HFFc6 (cell line): ENCODE measurements around the gene LDLRAD3. TPM values are rescaled to one million over a fixed set of nuclear protein-coding genes. Genes with fewer than 3 reads are reported as not detected.
A peak's percentile ranks its signal among the peaks of the same experiment; 100 is the strongest.

Experiments used
- DNase-seq: peaks from one replicate; pipeline ENCODE4 v3.0.0-alpha.2; 2018
- H3K27ac Mint-ChIP-seq: 2 replicates; pipeline ENCODE4 v1.8.0; 2020; ENCODE audit warnings: mild to moderate bottlenecking, mixed read lengths
- H3K27me3 Mint-ChIP-seq: 2 replicates; pipeline ENCODE4 v1.8.0; 2021; ENCODE audit warnings: mild to moderate bottlenecking, moderate library complexity, mixed read lengths; ENCODE audit not compliant: insufficient read depth
- H3K36me3 Mint-ChIP-seq: 2 replicates; pipeline ENCODE4 v1.8.0; 2021; ENCODE audit warnings: low read depth, mixed read lengths
- H3K4me1 Mint-ChIP-seq: 2 replicates; pipeline ENCODE4 v1.8.0; 2020; ENCODE audit warnings: low read depth, mixed read lengths
- H3K4me3 Mint-ChIP-seq: 2 replicates; pipeline ENCODE4 v1.8.0; 2020; ENCODE audit warnings: mild to moderate bottlenecking, moderate library complexity, mixed read lengths
- H3K9me3 Mint-ChIP-seq: 2 replicates; pipeline ENCODE4 v1.8.0; 2020; ENCODE audit warnings: mild to moderate bottlenecking, mixed read lengths
- total RNA-seq, 6 experiments: library from RNA; stranded (reverse); fragmentation: NEBNext Ultra II Directional; extraction: Animal tissue kit (Norgen Biotek cat#: 25700); gene quantifications; 2 replicates in 1 of 6; 3 replicates in 5 of 6; pipeline ENCODE4 v1.2.3, GENCODE V29; 2021
- TF ChIP-seq, protein P1 (sequence below): fragments of 200-600 bp; sonication (generic); IDR thresholded peaks from 2 replicates; pipeline ENCODE4 v1.5.0; 2021; ENCODE audit warnings: antibody characterized with exemption, mild to moderate bottlenecking

Gene LDLRAD3
- total RNA-seq, 6 experiments from 2014 or later = 5.2 to 6.5 (median 5.6) TPM

DNA sequence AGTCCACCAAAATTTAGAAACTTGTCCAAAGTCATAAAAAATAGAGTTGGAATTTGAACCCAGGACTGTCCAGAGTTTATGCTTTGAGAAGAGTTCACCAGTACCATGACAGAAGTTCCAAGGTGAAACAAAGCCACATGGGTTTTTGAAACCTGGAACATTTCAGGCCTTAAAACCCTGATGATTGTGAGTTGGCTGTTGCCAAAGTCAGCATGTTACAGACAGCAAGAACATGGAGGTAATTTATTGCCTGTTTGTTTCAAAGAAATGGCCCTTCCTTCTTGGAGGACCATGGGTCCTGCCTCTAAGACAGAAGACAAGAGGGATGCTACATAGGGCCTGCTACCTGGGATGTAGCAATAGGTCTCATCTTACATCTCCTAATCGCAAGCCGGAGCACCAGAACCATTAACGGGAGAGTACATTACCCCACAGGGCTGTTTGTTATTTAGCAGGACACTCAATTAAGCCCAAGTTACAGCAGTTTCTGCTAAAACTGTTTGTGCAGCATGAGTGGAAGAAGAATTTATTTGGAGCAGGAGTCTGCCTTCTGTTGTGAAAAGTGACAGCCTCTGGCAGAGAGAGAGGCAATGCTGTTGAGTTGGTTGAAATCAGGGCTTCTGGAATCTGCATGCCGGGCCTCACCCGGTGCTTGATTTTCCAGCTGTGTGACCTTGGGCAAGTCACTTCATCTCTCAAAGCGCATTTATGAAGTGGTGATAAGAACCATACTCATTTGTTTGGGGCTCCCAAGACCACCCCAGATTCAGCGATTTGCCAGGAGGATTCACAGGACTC is 136.2 kb downstream of the LDLRAD3 start:
- no peak for DNase-seq
- Mint-ChIP-seq H3K4me3 (no peak overlapping the region), H3K4me1 (peaks cover 15% of the 10 kb centered on the region), H3K27ac (no peak overlapping the region), H3K27me3 (no peaks in the 10 kb centered on the region; the same call in 1 of the 2 replicates), H3K36me3 (peaks cover 20% of the 10 kb centered on the region), H3K9me3 (peaks cover 15% of the 10 kb centered on the region)
- TF ChIP-seq, protein P1, sequence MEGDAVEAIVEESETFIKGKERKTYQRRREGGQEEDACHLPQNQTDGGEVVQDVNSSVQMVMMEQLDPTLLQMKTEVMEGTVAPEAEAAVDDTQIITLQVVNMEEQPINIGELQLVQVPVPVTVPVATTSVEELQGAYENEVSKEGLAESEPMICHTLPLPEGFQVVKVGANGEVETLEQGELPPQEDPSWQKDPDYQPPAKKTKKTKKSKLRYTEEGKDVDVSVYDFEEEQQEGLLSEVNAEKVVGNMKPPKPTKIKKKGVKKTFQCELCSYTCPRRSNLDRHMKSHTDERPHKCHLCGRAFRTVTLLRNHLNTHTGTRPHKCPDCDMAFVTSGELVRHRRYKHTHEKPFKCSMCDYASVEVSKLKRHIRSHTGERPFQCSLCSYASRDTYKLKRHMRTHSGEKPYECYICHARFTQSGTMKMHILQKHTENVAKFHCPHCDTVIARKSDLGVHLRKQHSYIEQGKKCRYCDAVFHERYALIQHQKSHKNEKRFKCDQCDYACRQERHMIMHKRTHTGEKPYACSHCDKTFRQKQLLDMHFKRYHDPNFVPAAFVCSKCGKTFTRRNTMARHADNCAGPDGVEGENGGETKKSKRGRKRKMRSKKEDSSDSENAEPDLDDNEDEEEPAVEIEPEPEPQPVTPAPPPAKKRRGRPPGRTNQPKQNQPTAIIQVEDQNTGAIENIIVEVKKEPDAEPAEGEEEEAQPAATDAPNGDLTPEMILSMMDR = no peak

DNA sequence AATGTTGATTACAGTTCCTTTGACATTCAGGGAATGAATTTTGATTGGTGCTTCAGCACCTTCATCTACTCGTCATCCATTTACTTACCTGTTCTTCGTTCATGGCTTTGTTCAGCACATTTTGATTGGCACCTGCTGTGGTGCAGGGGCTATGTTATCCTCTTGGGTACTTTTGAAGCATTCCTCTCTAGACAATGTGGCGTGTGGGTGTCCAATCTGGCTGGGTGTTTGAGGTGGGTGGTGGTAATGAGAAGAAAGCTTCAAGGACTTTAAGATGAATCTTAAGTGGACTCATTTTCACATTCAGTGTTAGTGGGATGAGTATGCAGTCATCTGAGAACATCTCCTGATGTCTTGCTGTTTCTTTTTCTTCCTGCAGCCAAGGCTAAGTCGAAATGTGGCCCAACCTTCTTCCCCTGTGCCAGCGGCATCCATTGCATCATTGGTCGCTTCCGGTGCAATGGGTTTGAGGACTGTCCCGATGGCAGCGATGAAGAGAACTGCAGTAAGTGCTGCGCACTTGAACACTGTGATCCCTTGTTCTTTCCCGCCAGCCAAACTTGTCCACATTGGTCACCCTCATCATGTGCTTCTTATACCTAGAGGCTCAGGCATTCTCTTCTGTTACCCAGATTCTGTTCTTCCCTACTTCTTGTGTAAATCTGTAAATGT is 137.5 kb downstream of the LDLRAD3 start:
- TF ChIP-seq, protein P1 = no peak
- Mint-ChIP-seq H3K27me3 (no peaks in the 10 kb centered on the region; the same call in 1 of the 2 replicates), H3K9me3 (peaks cover 10% of the 10 kb centered on the region), H3K4me3 (no peak overlapping the region), H3K27ac (no peak overlapping the region), H3K4me1 (0 out of 2 replicates have a peak, but pooled peaks cover 4% of the 10 kb centered on the region), H3K36me3 (peaks cover 27% of the 10 kb centered on the region)
- no peak for DNase-seq

DNA sequence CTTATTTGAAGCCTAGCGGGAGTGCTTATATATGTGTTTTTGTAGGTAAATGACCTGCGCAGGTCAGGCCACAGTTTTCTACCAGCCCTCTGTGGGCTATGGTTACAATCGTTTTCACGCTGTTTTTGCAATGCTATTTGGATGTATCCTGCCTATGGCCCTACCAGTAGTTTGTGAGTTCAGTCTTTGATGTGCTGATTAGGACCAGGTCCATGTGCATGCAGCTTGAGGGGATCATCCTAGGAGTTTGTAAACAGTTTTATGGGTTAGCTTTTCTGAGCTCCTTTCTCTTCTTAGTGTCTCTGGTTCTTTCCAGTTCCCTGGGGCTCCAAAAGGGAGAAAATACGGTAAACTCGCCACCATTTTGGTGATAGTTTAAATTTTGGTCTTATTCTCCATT is 142.5 kb downstream of the LDLRAD3 start:
- peaks cover 15% of the 10 kb centered on the region for H3K36me3 Mint-ChIP-seq
- H3K4me1 Mint-ChIP-seq = peaks cover 28% of the 10 kb centered on the region
- no peak for DNase-seq
- no peak overlapping the region for H3K4me3 Mint-ChIP-seq
- H3K9me3 Mint-ChIP-seq = no peaks in the 10 kb centered on the region
- TF ChIP-seq, protein P1 = no peak
- no peaks in the 10 kb centered on the region; the same call in 1 of the 2 replicates for H3K27me3 Mint-ChIP-seq
- H3K27ac Mint-ChIP-seq = no peak overlapping the region

DNA sequence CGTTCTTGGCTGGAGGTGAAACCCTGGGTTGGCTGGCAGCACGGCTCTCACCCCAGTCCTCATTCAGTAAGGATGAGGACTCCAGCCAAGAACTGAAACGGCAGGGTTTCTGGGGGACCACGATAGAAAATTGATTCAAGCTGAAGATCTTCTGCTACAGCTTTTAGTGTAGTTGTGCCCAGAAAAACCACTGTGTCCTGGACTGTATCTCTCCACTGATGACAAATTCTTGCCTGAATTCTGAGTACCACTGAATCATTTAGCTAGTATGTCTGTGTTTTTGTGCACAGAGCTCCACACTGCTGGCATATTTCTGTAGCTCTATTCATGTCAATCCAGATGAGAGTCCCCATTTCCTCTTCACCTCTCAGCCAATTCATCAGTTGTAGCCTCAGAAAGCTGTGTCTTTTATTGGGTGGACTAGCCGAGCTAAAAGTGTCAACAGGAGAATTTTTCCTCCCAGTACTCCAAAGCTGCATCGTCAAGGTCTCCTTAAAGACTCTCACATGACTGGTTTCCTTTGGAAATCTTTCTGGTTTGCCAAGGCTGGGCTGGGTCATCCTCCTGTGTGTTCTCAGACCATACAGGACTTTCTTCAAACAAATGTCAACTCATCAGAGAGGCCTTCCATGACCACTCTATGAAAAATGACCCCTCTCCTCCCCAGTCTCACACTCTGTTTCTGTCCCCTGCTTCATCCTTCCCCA is 144.6 kb downstream of the LDLRAD3 start:
- no peak overlapping the region; the same call in 1 of the 2 replicates for H3K4me3 Mint-ChIP-seq
- peaks cover 10% of the 10 kb centered on the region for H3K36me3 Mint-ChIP-seq
- peak overlapping the region; percentile 57 for H3K27ac Mint-ChIP-seq
- TF ChIP-seq, protein P1 = no peak
- no peaks in the 10 kb centered on the region; the same call in 1 of the 2 replicates for H3K27me3 Mint-ChIP-seq
- H3K9me3 Mint-ChIP-seq = no peaks in the 10 kb centered on the region
- peak; percentile 23 for DNase-seq
- H3K4me1 Mint-ChIP-seq = peaks cover 45% of the 10 kb centered on the region

DNA sequence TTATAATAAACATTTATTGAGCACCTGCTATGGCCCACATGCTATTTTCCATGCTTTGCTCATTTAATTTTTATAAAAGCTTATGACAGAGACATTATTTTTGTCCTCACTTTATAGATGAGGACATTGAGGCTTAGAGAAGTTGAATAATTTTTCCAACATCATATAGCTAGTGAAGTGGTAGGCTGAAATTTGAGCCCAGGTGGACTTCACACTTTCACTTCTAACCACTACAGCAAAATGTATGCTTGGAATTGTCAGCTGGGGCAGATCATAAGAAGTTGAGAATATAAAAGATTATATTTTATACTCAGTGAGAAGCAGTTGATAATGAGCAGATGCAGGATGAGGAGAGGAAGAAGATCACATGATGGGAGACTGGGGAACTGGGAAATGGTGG is 146.1 kb downstream of the LDLRAD3 start:
- Mint-ChIP-seq H3K36me3 (peaks cover 20% of the 10 kb centered on the region), H3K4me3 (no peak overlapping the region), H3K27me3 (no peaks in the 10 kb centered on the region; the same call in 1 of the 2 replicates), H3K9me3 (no peaks in the 10 kb centered on the region; the same call in 1 of the 2 replicates), H3K27ac (no peak overlapping the region), H3K4me1 (peaks cover 45% of the 10 kb centered on the region)
- TF ChIP-seq, protein P1 = no peak
- DNase-seq = no peak
